NCI-H2196 (cell line): Measurements from ENCODE around the gene AHDC1.
"Not testable (repeated sequence)": the region's sequence is repeated elsewhere in the genome, so short reads cannot be mapped to it uniquely, and the experiment has no call there.

Source experiments
- DNase-seq: peaks from one replicate; lab custom pipeline; 2025; ENCODE audit not compliant: unreplicated experiment; lab: John Stamatoyannopoulos, UW

The AHDC1 gene

GRCh38 chr1:27519331-27520258, 84.3 kb downstream of the AHDC1 start:
- peak; percentile 85 for DNase-seq

GRCh38 chr1:27518808-27519207, 85.1 kb downstream of the AHDC1 start:
- no peak for DNase-seq

- DNase-seq, result peak; percentile 63
These were observed 85.8 kb downstream of the AHDC1 start for GRCh38 chr1:27517907-27518718.

- DNase-seq, result no peak
These were observed 86.6 kb downstream of the AHDC1 start for GRCh38 chr1:27517301-27517700.

- DNase-seq, result no peak
These were observed 88.3 kb downstream of the AHDC1 start for GRCh38 chr1:27515626-27516025.

GRCh38 chr1:27513958-27514357, 90.0 kb downstream of the AHDC1 start:
- DNase-seq, result no peak

GRCh38 chr1:27513528-27513927, 90.4 kb downstream of the AHDC1 start:
- DNase-seq, result no peak

GRCh38 chr1:27509127-27510080, 94.5 kb downstream of the AHDC1 start:
- DNase-seq, result no peak

GRCh38 chr1:27507960-27508665, 95.8 kb downstream of the AHDC1 start:
- no peak for DNase-seq

- no peak for DNase-seq
These were observed 97.2 kb downstream of the AHDC1 start for GRCh38 chr1:27506703-27507102.

- DNase-seq, result no peak
These were observed 98.6 kb downstream of the AHDC1 start for GRCh38 chr1:27505420-27505680.

GRCh38 chr1:27504588-27505419, 99.1 kb downstream of the AHDC1 start:
- no peak for DNase-seq

GRCh38 chr1:27503844-27504587, 99.9 kb downstream of the AHDC1 start:
- DNase-seq, result no peak

GRCh38 chr1:27503033-27503432, 100.9 kb downstream of the AHDC1 start:
- DNase-seq, result no peak

- not testable (repeated sequence) for DNase-seq
These were observed 102.8 kb downstream of the AHDC1 start for GRCh38 chr1:27501159-27501558.

- DNase-seq, result no peak
These were observed 104.8 kb downstream of the AHDC1 start for GRCh38 chr1:27499142-27499541.

GRCh38 chr1:27496604-27497155, 107.3 kb downstream of the AHDC1 start:
- DNase-seq, result no peak

GRCh38 chr1:27492796-27493195, 111.1 kb downstream of the AHDC1 start:
- no peak for DNase-seq
